ENCODE results near the gene CCDC86.

Gene CCDC86

DNA sequence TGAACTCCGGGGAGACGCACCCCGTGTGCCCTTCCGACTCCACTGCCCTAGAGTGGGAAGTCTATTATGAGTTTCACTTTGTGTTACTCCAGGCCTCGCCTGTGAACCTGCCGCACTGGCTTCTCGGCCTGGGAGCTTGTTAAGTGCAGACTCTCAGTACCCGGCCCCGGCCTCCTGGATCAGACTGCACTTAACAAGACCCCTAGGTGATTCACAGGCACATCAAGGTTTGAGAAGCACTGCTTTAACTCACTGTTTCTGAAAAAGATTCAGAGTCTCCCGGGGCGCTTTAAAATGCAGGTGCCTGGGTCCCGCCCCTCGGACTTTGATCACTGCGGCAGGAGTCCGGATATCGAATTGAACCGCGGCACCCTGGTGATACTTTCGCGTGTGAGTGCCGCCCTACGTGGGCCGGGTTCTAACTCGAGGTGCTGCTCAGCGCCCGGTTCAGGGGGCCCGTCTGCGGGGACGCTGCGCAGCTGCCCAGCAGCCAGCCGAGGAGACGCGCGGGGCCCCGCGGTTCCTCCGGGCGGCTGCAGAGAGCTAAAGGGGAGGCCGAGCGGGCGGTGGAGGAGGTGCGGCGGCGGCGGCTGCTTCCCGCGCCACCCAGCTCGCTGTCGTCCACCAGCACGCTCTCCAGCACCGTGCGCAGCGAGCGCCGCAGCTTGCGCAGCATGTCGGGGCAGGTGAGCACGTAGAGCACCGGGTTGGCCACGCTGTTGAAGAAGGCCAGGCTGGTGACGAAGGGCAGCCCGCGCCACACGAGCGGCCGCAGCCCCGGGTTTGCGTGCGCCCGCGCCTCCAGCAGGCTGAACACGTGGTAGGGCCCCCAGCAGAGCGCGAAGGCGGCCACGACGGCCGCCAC, 10.4 kb downstream of the CCDC86 start:
- no peak for DNase-seq (ENCODE audit: low read depth in 1 of 2, low spot score in 1 of 2)

DNA sequence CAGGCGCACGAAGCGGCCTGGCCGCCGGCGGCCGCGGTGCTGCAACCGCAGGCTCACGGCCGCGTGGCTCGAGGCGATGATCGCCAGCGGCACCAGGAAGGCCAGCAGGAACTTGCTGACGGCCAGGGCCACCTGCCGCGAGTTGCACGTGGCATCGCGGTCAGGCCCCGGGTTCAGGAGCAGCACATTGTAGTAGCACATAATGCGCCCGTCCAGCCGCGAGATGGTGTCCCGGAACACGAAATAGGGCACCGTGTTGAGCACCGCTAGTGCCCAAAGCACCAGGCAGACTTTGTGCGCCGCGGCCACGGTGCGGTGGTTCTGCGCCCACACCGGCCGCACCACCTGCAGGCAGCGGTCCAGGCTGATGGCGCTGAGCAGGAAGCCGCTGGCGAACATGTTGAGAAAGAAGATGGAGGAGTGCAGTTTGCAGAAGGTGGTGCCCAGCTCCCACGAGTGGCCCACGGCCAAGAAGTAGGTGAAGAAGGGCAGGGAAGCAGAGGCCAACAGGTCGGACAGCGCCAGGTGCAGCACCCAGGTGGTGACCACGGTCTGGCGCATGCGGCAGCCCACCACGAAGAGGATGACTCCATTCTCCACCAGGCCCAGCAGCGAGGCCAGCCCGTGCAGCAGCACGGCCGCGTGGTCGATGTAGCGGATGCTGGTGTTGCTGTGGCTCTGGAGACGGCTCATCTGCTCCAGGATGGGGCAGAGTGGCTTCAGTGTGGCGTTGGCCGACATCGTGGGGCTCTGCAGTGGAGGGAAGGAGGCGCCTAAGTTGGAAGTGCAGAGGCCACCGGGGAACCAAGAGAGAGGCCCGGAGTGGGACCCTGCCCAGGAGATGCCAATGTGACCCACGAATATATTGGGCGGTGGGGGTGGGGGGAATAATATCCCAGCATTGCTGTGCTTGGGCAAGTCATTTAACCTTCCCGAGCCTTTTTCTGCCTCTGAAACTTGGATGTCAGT, 11.4 kb downstream of the CCDC86 start:
- DNase-seq (ENCODE audit: low read depth in 1 of 2, low spot score in 1 of 2) = no peak

DNA sequence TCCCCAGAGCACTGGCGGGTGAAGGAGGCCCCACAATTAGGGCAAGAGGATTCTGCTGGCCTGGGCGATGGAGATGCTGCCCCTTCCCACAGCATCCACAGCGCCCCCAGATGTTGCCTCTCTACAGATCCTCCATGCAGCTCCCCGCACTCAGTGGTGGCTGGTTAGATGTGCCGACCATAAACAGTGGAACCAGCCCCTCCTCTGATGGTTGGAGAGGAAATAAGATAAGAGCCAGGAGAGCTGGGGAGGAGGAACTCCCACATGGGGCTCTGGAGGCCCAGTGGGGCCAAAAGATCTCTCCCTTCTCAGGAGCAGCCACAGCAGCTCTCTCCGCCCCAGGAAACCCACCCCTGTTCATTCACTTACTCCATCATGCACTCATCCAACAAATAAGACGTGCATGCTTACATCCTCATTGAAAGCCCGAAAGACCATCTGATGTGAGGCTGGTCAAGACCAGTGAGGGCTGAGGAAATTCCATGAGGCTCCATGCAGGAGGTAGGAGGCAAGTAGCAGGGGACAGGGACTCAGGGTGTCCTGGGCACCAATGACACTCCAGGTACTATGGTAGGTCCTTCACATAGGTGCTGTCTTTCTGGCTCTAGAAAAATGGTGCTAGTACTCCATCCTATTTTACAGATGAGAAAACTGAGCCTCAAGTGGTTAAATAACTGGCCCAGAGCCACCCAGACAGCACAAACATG, 12.4 kb downstream of the CCDC86 start:
- DNase-seq (ENCODE audit: low read depth in 1 of 2, low spot score in 1 of 2) = no peak

DNA sequence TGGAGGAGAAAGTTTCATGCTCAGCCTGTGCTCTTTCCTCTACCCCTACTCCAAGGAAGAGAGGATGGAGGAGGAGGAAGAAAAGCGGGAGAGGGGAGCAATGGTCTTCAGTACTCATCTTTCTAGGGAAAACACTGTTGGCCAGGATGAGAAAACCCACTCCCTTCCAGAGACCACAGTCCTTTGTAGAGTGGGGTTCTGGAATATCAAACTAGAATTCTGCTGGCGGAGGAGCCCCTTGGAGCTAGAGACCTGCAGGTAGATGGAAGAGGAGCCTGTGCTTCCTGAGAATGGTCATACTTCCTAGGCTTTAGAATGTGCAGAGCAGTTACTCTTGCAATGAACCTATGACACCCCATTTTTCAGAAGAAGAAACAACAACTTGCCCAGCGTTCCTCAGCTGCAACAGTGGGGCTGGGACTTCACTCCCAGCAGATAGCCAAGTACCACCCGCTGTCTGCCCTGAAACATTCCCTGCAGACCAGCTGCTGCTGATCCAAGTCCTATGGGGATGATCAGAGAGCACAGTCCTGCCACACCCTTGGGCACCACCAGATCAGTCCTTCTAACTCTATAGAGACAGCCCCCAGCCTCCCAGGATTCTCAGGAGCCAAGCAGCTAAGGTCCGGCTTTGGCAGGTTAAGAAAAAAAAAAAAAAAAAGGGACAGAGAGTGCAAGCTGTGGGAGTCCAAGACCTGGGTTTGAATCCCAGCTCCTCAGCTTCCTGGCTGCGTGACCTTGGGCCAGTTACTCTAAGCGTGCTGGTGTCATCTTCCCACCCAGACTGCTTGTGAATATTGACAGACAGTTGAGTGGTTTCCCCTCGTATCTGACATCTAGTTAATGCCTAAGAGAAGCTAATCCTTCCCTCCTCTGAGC, 13.2 kb downstream of the CCDC86 start:
- no peak for DNase-seq (ENCODE audit: low read depth in 1 of 2, low spot score in 1 of 2)

DNA sequence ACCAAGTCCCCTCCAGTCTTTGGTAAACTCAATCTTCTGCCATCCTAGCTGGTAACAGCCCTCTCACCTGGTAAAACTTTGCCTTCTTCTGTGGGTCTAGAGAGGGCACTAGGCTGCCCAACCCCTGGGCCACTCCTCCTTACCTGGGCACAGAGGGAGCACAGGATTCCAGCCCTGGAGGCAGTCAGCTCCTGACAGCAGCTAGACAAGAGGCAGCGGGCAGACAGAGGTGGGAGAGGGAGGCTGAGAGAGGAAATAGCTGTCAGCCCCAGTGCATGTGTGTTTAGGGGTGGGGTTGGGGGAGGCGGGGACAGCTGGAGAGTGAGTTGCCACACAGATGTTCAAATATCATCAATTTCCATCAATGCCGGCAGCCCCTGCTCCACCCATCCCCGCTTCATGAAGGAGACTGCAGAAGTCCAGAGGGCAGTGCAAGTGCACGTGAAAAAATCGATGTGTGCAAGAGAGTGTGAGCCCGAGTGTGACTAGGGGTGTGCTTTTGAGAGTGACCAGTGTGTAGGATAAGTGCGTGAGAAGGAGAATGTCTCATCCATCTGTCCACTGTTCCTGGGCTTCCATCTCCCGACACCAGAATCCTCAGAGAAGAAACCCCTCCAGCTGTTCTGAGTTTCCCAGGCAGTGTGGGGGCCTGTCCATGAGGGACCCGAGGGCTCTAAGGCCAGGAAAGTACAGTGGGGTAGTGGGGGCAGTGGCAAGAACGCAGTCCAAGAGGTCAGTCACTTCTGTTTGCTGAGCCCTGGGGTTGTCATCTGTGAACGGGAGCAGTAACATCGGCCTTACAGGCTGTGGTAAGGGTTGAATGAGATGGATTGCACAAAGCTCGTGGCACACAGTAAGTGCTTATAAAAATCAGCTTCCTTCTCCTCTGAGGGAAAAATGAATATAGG, 14.1 kb downstream of the CCDC86 start, which contains the start of gene PTGDR2:
Gene PTGDR2, minus strand, starts transcription at position 225 of the 908 bp plus-strand sequence. CDS start 2,228 bp downstream, outside the sequence.
- no peak for DNase-seq (ENCODE audit: low read depth in 1 of 2, low spot score in 1 of 2)

DNA sequence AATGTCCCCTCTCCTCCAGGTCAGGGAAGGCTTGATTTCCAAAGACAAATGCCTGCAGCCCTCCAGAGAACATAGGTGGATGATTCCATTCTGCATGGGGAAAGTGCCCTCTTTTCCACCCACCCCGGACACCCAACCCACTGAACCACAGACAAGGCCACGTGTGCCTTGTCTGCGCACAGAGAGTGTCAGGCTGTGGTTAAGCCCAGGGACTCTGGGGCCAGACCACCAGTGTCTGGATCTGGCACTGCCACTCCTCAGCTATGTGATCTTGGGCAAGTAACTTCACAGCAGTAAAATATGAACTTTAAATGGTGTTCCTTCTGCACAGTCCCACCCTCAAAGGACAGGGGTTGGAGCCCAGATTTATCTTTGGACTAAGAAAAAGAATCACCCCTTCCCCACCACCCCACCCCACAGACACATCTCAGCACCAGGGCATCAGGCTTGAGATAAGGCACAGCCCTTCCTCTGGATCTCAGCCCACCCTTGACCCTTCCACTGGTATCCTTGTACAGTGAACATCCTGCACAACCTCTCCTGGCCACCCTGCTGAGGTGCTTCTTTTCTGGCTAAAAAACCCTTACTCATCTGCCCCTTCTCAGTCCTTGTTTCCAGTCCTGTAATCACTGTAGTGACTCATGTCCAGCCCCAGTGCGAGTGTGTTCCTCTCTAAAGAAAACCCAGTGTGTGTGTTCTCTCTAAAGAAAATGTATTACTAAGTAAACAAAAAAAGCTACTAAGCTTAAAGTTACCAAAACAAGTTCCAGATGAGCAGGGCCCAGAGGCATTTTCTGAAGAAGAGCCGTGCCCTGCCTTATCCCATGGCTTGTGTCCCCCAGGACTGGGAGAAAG, 15.7 kb downstream of the CCDC86 start:
- no peak for DNase-seq (ENCODE audit: low read depth in 1 of 2, low spot score in 1 of 2)

DNA sequence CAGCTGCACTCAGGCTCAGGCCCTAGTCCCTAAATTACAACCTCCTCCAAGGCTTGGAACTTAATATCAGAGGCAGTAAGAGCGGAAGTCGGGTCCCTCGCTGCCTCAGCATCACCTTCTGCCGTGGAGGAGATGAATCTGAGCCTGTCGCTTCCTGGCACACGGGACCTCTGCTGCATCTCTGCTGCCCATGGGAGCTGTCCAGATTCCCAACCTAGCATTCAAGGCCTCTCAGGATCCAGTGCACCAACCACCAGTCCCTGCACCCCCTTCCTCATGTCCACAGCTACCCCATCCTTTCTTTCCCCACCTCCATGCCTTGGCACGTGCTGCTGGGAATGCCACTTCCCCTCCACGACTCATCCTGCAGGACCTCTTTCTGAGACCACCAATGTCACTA, 16.3 kb downstream of the CCDC86 start:
- DNase-seq (ENCODE audit: low read depth in 1 of 2, low spot score in 1 of 2) = no peak

DNA sequence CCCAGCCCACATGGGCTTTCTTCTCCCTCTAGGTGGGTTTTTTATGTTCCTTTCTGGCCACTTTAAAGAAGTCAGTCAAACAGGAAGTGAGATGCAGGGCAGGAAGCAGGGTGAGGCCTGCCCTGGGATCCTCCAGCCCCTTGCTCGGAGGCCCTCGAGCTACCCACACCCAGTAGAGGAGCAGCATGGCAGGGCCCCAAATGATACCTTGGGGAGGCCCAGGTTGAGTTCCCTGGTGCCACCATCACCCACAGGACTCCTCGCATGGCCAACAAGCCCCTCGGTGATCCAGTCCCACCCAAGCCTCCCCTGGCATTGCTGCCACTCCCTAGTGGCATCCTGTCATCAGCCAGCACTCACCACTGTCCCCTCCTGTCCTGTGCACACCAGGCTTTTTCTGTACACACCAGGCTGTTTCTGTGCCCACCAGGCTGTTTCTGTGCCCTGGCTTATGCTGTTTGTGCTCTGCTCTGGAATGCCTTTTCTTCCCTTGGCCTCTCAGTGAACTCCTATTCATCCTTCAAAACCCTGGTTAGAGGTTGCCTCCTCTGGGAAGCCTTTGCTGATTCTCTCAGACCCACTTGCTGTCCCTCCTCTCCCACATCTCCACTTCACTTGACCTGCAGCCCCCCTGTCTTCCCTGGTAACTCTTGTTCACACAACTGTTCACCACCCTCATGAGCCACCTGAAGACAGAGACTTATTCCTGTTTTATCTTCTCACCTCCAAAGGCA, 17.0 kb downstream of the CCDC86 start:
- DNase-seq (ENCODE audit: low read depth in 1 of 2, low spot score in 1 of 2) = no peak

DNA sequence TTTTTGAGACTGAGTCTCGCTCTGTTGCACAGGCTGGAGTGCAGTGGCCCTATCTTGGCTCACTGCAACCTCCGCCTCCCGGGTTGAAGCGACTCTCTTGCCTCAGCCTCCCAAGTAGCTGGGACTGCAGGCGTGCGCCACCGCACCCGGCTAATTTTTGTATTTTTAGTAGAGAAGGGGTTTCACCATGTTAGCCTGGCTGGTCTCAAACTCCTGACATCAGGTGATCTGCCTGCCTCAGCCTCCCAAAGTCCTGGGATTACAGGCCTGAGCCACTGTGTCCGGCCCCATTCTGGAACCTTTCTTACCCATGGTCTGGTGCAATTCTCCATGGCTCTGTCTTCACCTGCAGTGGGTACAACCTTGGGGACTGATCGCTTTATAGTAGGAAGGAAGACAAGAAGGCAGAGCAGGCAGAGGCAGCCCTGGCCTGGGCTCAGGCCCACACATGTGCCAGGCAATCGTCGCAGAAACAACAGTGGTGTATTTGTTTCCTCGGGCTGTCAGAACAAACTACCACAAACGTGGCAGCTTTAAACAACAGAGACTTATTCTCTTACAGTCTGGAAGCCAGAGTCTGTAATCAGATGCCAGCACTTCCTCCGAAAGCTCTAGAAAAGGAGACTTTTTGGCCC, 17.8 kb downstream of the CCDC86 start:
- no peak for DNase-seq (ENCODE audit: low read depth in 1 of 2, low spot score in 1 of 2)

DNA sequence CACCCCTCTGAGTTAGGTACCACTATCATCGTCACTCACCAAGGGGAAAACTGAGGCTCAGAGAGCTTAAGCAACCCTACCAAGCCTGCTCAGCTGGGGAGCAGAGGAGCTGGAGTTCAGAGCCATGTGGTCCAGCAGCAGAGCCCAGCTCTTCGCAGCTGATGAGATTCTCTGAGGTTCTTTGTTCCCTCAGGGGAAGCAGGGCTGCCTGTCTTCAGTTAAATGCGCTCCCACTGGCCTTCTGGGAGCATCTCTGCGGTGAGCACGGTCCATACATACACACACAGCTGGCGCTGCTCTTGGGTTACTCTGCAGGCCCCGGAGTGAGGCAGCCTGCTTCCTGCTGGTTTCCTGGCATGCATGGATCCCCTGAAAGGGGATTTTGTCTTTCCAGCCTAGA, 19.0 kb downstream of the CCDC86 start:
- no peak for DNase-seq (ENCODE audit: low read depth in 1 of 2, low spot score in 1 of 2)

DNA sequence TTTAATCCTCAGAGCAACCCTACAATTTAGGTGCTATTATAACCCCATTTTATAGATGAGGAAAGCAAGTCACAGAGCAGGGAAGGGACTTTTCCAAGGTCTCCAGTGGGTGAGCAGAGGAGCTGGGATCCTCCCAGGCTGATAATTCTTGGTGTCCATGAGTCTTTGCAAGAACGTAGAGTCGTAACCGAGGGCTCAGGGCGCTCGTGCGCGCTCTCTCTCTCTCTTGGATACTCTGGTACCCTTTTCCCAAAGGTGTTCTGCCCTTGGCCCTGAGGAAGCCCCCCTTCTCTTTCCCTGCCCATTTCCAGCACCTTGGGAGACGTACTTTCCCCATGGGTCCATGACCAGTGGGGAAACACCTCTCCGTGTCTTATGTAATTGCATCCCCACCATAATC, 20.3 kb downstream of the CCDC86 start:
- DNase-seq (ENCODE audit: low read depth in 1 of 2, low spot score in 1 of 2) = no peak

DNA sequence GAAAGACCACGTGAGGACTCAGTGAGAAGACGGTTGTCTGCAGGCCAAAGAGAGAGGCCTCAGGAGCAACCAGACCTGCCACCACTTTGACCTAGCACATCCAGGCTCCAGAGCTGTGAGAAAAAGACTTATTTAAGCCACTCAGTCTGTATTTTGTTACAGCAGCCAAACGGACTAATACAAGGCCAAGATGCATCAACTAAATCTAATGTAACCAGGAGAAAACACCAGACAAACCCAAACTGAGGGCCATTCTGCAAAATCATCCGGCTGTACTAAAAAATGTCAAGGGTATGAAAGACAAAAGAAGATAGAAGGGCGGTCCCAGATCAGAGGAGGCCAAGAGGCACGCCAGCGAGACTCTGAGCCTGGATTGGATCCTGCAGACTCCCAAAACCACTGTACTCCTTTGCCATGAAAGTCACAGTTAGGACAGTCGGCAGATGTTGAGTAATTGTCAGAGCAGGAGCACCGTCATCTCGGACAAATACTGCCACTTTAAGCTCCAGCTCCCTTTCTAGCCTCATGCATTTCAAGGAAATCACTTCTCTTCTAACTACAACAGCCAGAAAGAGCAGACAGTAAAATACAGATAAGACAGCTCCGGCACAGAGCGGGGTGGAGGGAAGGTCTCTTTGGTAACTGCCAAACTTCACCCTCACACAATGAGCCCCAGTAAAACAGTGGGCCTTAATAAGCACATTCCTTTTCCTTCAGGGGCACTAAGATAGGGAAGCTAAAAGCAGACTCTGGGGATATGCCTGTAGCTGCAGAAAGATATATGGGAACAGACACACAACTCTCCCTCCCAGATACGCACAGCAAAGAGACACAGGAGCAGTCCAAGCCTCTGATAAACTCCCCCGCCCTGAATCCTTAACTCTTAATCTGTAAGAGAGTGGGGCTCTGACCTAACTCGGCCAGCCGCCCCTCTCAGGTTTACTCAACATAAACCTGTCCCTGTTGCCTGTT, 21.9 kb downstream of the CCDC86 start:
- no peak for DNase-seq (ENCODE audit: low read depth in 1 of 2, low spot score in 1 of 2)

DNA sequence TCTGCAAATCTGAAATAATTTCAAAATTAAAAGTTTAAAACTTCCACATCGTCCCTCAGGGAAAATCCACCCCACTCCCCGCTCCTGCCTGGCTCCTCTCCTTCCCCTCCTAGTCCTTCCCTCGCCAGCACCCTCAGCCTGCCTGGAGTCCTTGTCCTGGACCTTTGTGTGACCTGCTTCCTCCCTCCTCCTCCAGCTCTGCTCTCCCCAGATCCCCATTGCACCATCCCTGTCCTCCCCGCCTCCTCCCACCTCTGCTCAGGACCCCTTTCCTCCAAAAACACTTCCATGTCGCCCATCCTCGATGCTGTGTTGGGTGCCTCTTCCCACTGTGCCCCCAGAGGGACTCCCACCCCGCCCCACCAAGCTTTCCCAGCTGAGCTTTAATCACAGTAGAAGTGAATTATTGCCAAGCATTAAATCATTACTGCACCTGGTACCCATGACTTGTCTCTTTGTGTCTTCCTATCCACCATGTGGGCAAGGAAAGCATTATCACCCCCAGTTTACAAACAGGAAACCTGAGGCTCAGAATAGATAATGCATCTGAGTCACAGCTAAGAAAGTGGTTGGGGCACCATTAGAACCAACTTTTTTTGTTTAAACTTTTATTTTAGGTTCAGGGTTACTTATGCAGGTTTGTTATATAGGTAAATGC, 23.1 kb downstream of the CCDC86 start:
- no peak for DNase-seq (ENCODE audit: low read depth in 1 of 2, low spot score in 1 of 2)

DNA sequence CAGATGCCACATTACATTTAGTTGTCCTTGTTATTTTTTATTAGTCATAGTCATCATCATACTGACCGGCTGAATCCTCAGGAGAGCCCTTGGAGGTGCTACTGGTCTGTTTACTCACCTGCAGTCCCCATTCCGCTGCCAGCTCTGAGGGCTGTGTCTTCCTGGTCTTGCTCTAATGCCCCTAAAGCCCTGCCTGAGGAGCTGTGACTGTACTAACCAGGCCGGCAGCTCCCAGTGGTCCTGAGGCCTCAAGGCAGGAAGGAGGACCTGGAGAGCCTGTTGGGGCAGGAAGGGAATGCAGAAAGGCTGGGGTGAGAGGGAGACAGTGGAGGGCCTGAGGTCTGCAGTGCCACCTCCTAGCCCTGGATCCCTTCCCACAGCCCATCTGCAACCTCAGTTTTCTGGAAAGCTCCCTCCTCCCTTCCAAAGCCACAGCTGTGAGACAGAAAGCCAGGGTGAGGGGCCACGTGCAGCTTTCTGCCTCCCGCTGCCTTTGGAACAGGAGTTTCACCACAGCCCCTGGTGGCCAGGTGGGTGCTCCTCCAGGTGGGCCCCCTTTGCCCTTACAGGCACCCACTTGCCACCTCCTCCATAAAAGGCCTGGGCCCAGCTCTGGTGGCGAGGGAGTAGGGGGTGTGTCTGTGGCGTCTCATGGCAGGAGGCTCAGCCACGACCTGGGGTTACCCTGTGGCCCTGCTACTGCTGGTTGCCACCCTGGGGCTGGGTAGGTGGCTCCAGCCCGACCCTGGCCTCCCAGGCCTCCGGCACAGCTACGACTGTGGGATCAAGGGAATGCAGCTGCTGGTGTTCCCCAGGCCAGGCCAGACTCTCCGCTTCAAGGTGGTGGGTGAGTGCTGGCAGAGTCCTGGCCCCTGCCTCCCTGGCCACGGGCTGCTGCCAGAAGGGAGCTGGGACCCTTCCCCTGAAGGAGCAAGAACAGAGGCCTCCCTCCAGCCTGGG, 25.3 kb downstream of the CCDC86 start, which contains the start of gene ZP1:
Gene ZP1, plus strand, starts transcription at position 632 of the 960 bp plus-strand sequence. Its CDS starts 20 bp downstream, at position 652.
- DNase-seq (ENCODE audit: low read depth in 1 of 2, low spot score in 1 of 2) = no peak
